SJCRH30 (cell line): ENCODE results near the gene MKRN2OS. TPM values are rescaled to one million over a fixed set of nuclear protein-coding genes. Genes with fewer than 3 reads are reported as not detected.

Source experiments
- DNase-seq, 2 experiments: peaks; one replicate each; pipeline ENCODE4 v3.0.0-alpha.2; 2015 to 2020
- H3K27ac ChIP-seq: fragments of 250-450 bp; sonication (Bioruptor Pico); 2 replicates; pipeline ENCODE4 v1.5.1; 2020; ENCODE audit warnings: mild to moderate bottlenecking, moderate library complexity
- H3K27me3 ChIP-seq: fragments of 250-450 bp; sonication (Bioruptor Pico); 2 replicates; pipeline ENCODE4 v1.5.1; 2020; ENCODE audit warnings: mild to moderate bottlenecking, moderate library complexity
- H3K36me3 ChIP-seq: fragments of 250-450 bp; sonication (Bioruptor Pico); 2 replicates; pipeline ENCODE4 v1.5.1; 2020; ENCODE audit warnings: mild to moderate bottlenecking, moderate library complexity
- H3K4me1 ChIP-seq: fragments of 250-450 bp; sonication (Bioruptor Pico); 2 replicates; pipeline ENCODE4 v1.5.1; 2020; ENCODE audit warnings: mild to moderate bottlenecking, moderate library complexity
- H3K4me3 ChIP-seq: fragments of 250-450 bp; sonication (Bioruptor Pico); 2 replicates; pipeline ENCODE4 v1.5.1; 2020; ENCODE audit warnings: mild to moderate bottlenecking, moderate library complexity
- H3K9me3 ChIP-seq: fragments of 250-450 bp; sonication (Bioruptor Pico); replicated peaks from 2 replicates; pipeline ENCODE4 v1.5.1; 2020; ENCODE audit warnings: mild to moderate bottlenecking, moderate library complexity
- total RNA-seq: library from RNA; depleted of rRNA; stranded (reverse); fragments of >200 nt; shearing (Covaris generic); gene quantifications from 2 replicates; pipeline ENCODE4 v1.2.3, GENCODE V29; 2014

Gene MKRN2OS
- total RNA-seq, 1 experiment from 2014 or later: not detected

GRCh38 chr3:12513694-12514446, 31.4 kb downstream of the MKRN2OS start:
- Histone ChIP-seq H3K27me3 (no peaks in the 10 kb centered on the region), H3K4me3 (no peak overlapping the region), H3K36me3 (no peaks in the 10 kb centered on the region), H3K4me1 (peaks cover under 1% of the 10 kb centered on the region; the same call in 1 of the 2 replicates), H3K27ac (no peak overlapping the region), H3K9me3 (no peaks in the 10 kb centered on the region)
- DNase-seq: no peak

- DNase-seq: no peak
- Histone ChIP-seq H3K4me3 (no peak overlapping the region), H3K4me1 (peaks cover 7% of the 10 kb centered on the region; the same call in 1 of the 2 replicates), H3K27me3 (no peaks in the 10 kb centered on the region), H3K27ac (no peak overlapping the region), H3K9me3 (no peaks in the 10 kb centered on the region), H3K36me3 (no peaks in the 10 kb centered on the region)
These were observed 32.7 kb downstream of the MKRN2OS start for GRCh38 chr3:12512534-12513118.

DNA sequence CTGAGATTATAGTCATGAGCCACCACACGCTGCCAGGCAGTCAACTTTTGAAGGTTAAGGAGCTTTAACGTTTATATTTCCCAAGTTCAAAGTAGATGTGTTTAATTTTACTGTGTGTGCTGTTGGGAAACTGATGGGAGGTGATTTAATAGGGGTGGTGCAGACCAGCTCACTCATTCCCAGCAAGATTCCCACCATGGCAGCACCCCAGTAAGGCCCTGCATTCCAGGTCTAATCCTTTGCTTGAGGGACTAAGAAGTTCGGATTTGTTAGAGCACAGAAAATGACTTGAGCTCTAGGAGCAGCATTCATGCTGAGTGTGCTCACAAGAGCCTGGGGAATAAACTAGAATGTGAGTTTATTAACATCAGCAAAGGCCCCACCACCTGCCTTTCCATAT, 35.8 kb downstream of the MKRN2OS start:
- Histone ChIP-seq H3K4me1 (peaks cover 10% of the 10 kb centered on the region; the same call in 1 of the 2 replicates), H3K36me3 (peaks cover 2% of the 10 kb centered on the region; the same call in 1 of the 2 replicates), H3K9me3 (no peaks in the 10 kb centered on the region), H3K27me3 (no peaks in the 10 kb centered on the region), H3K4me3 (no peak overlapping the region), H3K27ac (no peak overlapping the region)
- no peak for DNase-seq

- H3K4me1 ChIP-seq: peaks cover 10% of the 10 kb centered on the region; the same call in 1 of the 2 replicates
- H3K9me3 ChIP-seq: no peaks in the 10 kb centered on the region
- no peaks in the 10 kb centered on the region for H3K27me3 ChIP-seq
- DNase-seq: peak; percentile 38 to 42
- H3K36me3 ChIP-seq: peaks cover 10% of the 10 kb centered on the region; the same call in 1 of the 2 replicates
- H3K27ac ChIP-seq: peak overlapping the region; percentile 19; the same call in 1 of the 2 replicates
- H3K4me3 ChIP-seq: no peak overlapping the region
These were observed 37.0 kb downstream of the MKRN2OS start for GRCh38 chr3:12508291-12508700.

DNA sequence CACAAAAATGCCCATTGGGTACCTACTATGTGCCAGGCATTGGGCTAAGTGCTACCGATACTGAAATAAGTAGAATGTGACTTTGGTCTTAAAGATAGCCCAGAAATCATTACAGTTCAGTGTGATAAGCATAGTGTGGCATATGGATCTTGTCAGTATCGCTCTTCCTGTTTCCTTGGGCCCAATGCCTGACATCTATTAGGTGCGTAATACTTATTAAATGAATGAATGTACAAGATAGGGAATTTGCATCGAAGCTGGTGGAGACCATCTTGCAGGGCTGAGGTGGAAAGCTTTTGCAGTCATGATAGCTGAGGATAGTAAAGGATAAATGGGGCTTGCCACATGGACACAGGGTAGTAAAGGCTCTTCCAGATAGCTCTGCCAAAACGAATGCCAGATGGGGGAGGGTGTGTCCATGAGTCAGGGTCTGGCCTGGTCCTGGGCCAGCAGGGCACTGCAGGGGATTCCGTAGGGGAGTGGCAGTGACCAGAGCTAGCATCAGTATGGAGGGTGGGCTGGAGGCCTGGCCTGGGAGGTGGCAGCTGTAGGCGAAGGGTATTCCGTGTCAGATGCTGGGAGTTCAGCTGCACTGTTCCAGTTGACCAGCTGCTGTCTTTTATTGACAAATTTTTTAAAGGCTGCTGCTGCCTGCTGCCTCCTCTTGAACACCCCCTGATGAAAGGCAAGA, 37.6 kb downstream of the MKRN2OS start:
- no peaks in the 10 kb centered on the region for H3K27me3 ChIP-seq
- peak overlapping the region; percentile 19; the same call in 1 of the 2 replicates for H3K27ac ChIP-seq
- H3K4me3 ChIP-seq: no peak overlapping the region
- H3K4me1 ChIP-seq: peaks cover 10% of the 10 kb centered on the region; the same call in 1 of the 2 replicates
- H3K9me3 ChIP-seq: no peaks in the 10 kb centered on the region
- peaks cover 14% of the 10 kb centered on the region; the same call in 1 of the 2 replicates for H3K36me3 ChIP-seq
- peak; percentile 57 to 65 for DNase-seq

DNA sequence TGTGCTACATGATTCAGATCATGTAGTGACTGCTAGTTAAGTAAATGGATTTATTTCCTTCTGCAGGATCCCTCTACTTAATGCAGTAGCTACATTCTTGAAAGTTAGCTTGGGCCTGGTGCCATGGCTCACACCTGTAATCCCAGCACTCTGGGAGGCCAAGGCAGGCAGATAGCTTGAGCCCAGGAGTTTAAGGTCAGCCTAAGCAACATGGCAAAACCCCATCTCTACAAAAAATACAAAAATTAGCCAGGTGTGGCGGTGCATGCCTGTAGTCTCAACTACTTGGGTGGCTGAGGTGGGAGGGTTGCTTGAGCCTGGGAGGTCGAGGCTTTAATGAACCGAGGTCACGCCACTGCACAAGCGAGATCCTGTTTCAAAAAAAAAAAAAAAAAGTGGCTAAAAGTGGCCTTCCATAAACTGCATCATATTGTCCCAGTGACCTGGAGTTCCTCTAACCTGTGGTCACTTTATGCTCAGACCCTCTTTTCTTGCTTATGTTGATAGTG, 39.0 kb downstream of the MKRN2OS start:
- Histone ChIP-seq H3K4me1 (peaks cover 10% of the 10 kb centered on the region; the same call in 1 of the 2 replicates), H3K27ac (no peak overlapping the region), H3K36me3 (peaks cover 16% of the 10 kb centered on the region; the same call in 1 of the 2 replicates), H3K9me3 (no peaks in the 10 kb centered on the region), H3K27me3 (no peaks in the 10 kb centered on the region), H3K4me3 (no peak overlapping the region)
- no peak for DNase-seq

GRCh38 chr3:12503126-12503957, 42.0 kb downstream of the MKRN2OS start:
- H3K27me3 ChIP-seq: no peaks in the 10 kb centered on the region
- peaks cover 5% of the 10 kb centered on the region; the same call in 1 of the 2 replicates for H3K4me1 ChIP-seq
- H3K9me3 ChIP-seq: no peaks in the 10 kb centered on the region
- H3K36me3 ChIP-seq: peaks cover 16% of the 10 kb centered on the region; the same call in 1 of the 2 replicates
- DNase-seq: no peak
- H3K27ac ChIP-seq: no peak overlapping the region
- H3K4me3 ChIP-seq: no peak overlapping the region

DNA sequence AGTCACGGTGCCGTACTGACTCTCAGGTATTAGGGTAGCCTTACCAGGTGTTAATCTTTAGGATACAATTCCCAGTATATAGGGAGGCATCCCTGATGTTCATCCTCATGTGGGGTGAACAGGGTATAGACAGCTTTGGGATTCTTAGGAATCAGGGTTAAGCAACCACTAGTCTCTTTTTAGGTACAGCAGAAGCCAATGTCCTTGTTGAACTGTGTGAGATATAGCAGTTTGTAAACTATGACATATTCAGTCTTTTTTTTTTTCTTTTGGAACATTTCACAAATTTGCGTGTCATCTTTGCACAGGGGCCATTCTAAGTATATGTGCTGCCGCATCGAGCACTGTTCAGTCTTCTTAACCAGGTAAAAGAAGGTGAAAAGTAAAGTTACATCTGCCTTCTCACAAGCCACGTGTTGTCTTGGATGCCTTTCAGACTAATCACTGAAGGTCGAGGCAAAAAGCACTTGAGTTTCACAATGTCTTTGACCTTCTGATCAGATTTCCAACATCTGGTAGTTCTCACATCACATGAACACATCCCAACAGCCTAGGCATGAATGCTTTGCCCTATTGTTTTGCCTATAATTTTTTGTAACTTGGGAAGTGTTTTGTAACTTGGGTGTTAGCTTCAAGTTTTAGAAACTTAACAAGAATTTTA, 43.8 kb downstream of the MKRN2OS start:
- no peak overlapping the region for H3K27ac ChIP-seq
- no peaks in the 10 kb centered on the region for H3K4me1 ChIP-seq
- H3K9me3 ChIP-seq: no peaks in the 10 kb centered on the region
- no peak for DNase-seq
- no peak overlapping the region for H3K4me3 ChIP-seq
- H3K27me3 ChIP-seq: no peaks in the 10 kb centered on the region
- H3K36me3 ChIP-seq: peaks cover 16% of the 10 kb centered on the region; the same call in 1 of the 2 replicates

- no peaks in the 10 kb centered on the region for H3K4me1 ChIP-seq
- no peak overlapping the region for H3K27ac ChIP-seq
- no peak for DNase-seq
- H3K9me3 ChIP-seq: no peaks in the 10 kb centered on the region
- H3K36me3 ChIP-seq: peaks cover 17% of the 10 kb centered on the region; the same call in 1 of the 2 replicates
- H3K4me3 ChIP-seq: no peak overlapping the region
- H3K27me3 ChIP-seq: no peaks in the 10 kb centered on the region
These were observed 45.8 kb downstream of the MKRN2OS start for GRCh38 chr3:12499474-12499873.

DNA sequence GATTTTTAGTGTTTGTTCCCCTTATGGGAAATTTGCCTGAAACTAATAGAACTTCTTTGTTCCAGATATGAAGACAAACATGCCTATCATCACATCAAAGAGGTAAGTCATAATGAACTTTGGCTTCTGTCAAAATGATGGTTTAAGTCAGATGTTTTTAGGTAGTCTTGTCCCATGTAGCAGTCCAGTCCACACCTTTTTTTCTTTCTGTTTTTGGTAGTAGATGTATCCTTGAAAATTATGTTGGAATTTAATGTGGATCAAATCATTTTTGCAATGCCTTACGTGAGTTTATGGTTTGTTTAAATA, 48.9 kb downstream of the MKRN2OS start:
- no peak for DNase-seq
- no peaks in the 10 kb centered on the region for H3K27me3 ChIP-seq
- H3K4me3 ChIP-seq: no peak overlapping the region
- H3K27ac ChIP-seq: no peak overlapping the region
- H3K4me1 ChIP-seq: no peaks in the 10 kb centered on the region
- peaks cover 9% of the 10 kb centered on the region; the same call in 1 of the 2 replicates for H3K36me3 ChIP-seq
- no peaks in the 10 kb centered on the region for H3K9me3 ChIP-seq

GRCh38 chr3:12495749-12496452, 49.4 kb downstream of the MKRN2OS start:
- Histone ChIP-seq H3K27ac (no peak overlapping the region), H3K36me3 (peaks cover 9% of the 10 kb centered on the region; the same call in 1 of the 2 replicates), H3K9me3 (no peaks in the 10 kb centered on the region), H3K4me1 (no peaks in the 10 kb centered on the region), H3K27me3 (no peaks in the 10 kb centered on the region), H3K4me3 (no peak overlapping the region)
- DNase-seq: no peak

DNA sequence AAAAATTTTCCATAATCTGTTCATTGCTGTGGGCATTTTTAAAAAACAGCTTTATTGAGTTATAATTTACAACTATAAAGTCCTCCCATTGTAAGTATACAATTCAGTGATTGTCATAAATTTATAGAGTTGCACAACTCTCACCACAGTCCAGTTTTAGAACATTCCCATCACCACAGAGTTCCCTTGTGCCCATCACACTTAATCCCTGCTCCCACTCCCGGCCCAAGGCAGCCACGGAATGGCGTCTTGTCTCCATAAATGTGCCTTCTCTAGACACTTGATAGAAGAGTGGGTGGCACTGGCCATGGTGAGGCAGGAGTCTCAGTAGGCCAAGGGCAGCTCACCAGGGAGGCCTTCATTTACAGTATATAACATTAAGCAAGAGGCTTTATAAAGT, 54.8 kb downstream of the MKRN2OS start:
- Histone ChIP-seq H3K4me1 (no peaks in the 10 kb centered on the region), H3K27me3 (no peaks in the 10 kb centered on the region), H3K27ac (no peak overlapping the region), H3K4me3 (no peak overlapping the region), H3K9me3 (no peaks in the 10 kb centered on the region), H3K36me3 (peaks cover 9% of the 10 kb centered on the region)
- no peak for DNase-seq

- no peak for DNase-seq
- H3K27me3 ChIP-seq: no peaks in the 10 kb centered on the region
- no peak overlapping the region for H3K27ac ChIP-seq
- H3K4me1 ChIP-seq: no peaks in the 10 kb centered on the region; the same call in 1 of the 2 replicates
- peaks cover 9% of the 10 kb centered on the region for H3K36me3 ChIP-seq
- no peak overlapping the region for H3K4me3 ChIP-seq
- no peaks in the 10 kb centered on the region for H3K9me3 ChIP-seq
These were observed 55.5 kb downstream of the MKRN2OS start for GRCh38 chr3:12489832-12490231.
